Breast epithelium (tissue), 3 donors: Measurements from ENCODE around the gene PDK4.

Experiments
- POLR2AphosphoS5 ChIP-seq, 3 donors: sonication (generic); formaldehyde crosslinking; IDR thresholded peaks; one replicate each; pipeline ENCODE4 v1.6.1; 2017; ENCODE audit warnings: antibody characterized with exemption in 3 of 3
- TF ChIP-seq, protein P1 (sequence below), 3 donors: fragments of 450-650 bp; IDR thresholded peaks; one replicate each; pipeline ENCODE4 v1.5.1; 2016 to 2017; ENCODE audit warnings: antibody characterized with exemption in 3 of 3, mild to moderate bottlenecking in 3 of 3, moderate library complexity in 3 of 3

- TF ChIP-seq POLR2AphosphoS5 (IDR thresholded peaks at IDR 0.05) = no peak
- TF ChIP-seq, protein P1, sequence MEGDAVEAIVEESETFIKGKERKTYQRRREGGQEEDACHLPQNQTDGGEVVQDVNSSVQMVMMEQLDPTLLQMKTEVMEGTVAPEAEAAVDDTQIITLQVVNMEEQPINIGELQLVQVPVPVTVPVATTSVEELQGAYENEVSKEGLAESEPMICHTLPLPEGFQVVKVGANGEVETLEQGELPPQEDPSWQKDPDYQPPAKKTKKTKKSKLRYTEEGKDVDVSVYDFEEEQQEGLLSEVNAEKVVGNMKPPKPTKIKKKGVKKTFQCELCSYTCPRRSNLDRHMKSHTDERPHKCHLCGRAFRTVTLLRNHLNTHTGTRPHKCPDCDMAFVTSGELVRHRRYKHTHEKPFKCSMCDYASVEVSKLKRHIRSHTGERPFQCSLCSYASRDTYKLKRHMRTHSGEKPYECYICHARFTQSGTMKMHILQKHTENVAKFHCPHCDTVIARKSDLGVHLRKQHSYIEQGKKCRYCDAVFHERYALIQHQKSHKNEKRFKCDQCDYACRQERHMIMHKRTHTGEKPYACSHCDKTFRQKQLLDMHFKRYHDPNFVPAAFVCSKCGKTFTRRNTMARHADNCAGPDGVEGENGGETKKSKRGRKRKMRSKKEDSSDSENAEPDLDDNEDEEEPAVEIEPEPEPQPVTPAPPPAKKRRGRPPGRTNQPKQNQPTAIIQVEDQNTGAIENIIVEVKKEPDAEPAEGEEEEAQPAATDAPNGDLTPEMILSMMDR (IDR thresholded peaks at IDR 0.05) = no peak
These were observed 42.4 kb downstream of the PDK4 start for GRCh38 chr7:95553939-95554338.
